ENCODE measurements around the gene NBAS. TPM values are rescaled to one million over a fixed set of nuclear protein-coding genes. Genes with fewer than 3 reads are reported as not detected.

Gene NBAS
- polyA plus RNA-seq, 1 donor from 2014 or later: 31.9 TPM

- no peak for TF ChIP-seq SMC3 (conservative IDR thresholded peaks at IDR 0.05; ENCODE audit: poor library complexity)
- TF ChIP-seq, protein P1, sequence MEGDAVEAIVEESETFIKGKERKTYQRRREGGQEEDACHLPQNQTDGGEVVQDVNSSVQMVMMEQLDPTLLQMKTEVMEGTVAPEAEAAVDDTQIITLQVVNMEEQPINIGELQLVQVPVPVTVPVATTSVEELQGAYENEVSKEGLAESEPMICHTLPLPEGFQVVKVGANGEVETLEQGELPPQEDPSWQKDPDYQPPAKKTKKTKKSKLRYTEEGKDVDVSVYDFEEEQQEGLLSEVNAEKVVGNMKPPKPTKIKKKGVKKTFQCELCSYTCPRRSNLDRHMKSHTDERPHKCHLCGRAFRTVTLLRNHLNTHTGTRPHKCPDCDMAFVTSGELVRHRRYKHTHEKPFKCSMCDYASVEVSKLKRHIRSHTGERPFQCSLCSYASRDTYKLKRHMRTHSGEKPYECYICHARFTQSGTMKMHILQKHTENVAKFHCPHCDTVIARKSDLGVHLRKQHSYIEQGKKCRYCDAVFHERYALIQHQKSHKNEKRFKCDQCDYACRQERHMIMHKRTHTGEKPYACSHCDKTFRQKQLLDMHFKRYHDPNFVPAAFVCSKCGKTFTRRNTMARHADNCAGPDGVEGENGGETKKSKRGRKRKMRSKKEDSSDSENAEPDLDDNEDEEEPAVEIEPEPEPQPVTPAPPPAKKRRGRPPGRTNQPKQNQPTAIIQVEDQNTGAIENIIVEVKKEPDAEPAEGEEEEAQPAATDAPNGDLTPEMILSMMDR (IDR thresholded peaks at IDR 0.05; ENCODE audit: poor library complexity, severe bottlenecking): no peak
- no peak for TF ChIP-seq EZH2 (IDR thresholded peaks at IDR 0.05; ENCODE audit: borderline replicate concordance, insufficient read depth, low read length, poor library complexity, severe bottlenecking)
- Histone ChIP-seq H3K4me2 (ENCODE audit: low read length) (no peak overlapping the region), H3K4me3 (ENCODE audit: low read length) (no peak overlapping the region), H3K36me3 (ENCODE audit: insufficient read depth, low read length) (no peaks in the 10 kb centered on the region), H3K9me3 (ENCODE audit: low read length) (no peaks in the 10 kb centered on the region), H3K27ac (ENCODE audit: low read length) (no peak overlapping the region), H2AFZ (ENCODE audit: low read depth, low read length) (no peak overlapping the region), H3F3A (ENCODE audit: insufficient read depth, low read length, poor library complexity, severe bottlenecking) (no peaks in the 10 kb centered on the region), H3K27me3 (ENCODE audit: insufficient read depth, low read depth, low read length) (no peaks in the 10 kb centered on the region), H3K9me2 (ENCODE audit: insufficient read depth, low read length) (no peaks in the 10 kb centered on the region), H4K20me1 (ENCODE audit: insufficient read depth) (no peaks in the 10 kb centered on the region), H3K79me2 (replicated peaks; ENCODE audit: insufficient read depth, low read length) (no peaks in the 10 kb centered on the region), H3K9ac (ENCODE audit: low read length) (no peak overlapping the region)
Observed at GRCh38 chr2:15388406-15389325, 172.5 kb downstream of the NBAS start.

GRCh38 chr2:15385184-15385583 is 175.9 kb downstream of the NBAS start:
- H3K9ac ChIP-seq (ENCODE audit: low read length): no peak overlapping the region
- no peak overlapping the region for H3K27ac ChIP-seq (ENCODE audit: low read length)
- no peaks in the 10 kb centered on the region for H3K9me2 ChIP-seq (ENCODE audit: insufficient read depth, low read length)
- no peaks in the 10 kb centered on the region for H3K79me2 ChIP-seq (replicated peaks; ENCODE audit: insufficient read depth, low read length)
- no peaks in the 10 kb centered on the region for H3K27me3 ChIP-seq (ENCODE audit: insufficient read depth, low read depth, low read length)
- no peak overlapping the region for H3K4me2 ChIP-seq (ENCODE audit: low read length)
- no peaks in the 10 kb centered on the region for H4K20me1 ChIP-seq (ENCODE audit: insufficient read depth)
- no peak overlapping the region for H2AFZ ChIP-seq (ENCODE audit: low read depth, low read length)
- H3K36me3 ChIP-seq (ENCODE audit: insufficient read depth, low read length): no peaks in the 10 kb centered on the region
- TF ChIP-seq REST (IDR thresholded peaks at IDR 0.05; ENCODE audit: borderline replicate concordance): no peak
- no peaks in the 10 kb centered on the region for H3K9me3 ChIP-seq (ENCODE audit: low read length)
- H3K4me3 ChIP-seq (ENCODE audit: low read length): no peak overlapping the region
- H3F3A ChIP-seq (ENCODE audit: insufficient read depth, low read length, poor library complexity, severe bottlenecking): no peaks in the 10 kb centered on the region

DNA sequence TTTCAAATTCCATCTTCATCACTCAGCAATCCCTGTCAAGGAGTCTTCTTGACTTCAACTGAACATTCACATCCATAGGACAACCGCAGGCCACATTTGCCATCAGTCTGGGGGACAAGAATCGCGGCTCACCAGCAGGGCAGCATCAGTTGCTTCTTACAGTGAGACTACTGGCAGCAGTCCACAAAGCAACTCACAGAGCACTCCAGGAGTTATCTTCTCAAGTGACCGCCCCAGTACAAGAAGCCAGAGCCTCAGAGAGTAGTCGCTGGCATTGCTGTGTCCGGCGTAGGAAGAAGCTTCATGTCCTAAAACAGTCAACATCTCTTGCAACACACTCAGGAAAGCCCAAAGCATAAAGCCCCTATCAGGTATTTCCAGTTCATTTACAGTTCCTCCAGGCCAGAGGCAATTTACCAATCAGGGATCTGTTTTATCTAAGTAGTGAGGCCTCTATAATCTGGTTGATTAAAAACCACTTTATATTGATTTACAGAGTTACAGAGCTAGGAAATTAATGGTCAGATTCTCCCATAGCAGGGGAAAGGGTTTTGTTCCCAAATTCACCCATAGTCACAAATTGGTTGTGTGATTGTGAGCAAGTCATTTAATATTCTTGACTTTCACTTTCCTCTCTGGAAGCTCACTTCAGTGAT is 177.3 kb downstream of the NBAS start:
- H2AFZ ChIP-seq (ENCODE audit: low read depth, low read length): no peak overlapping the region
- H3K27me3 ChIP-seq (ENCODE audit: insufficient read depth, low read depth, low read length): no peaks in the 10 kb centered on the region
- H3K9me2 ChIP-seq (ENCODE audit: insufficient read depth, low read length): no peaks in the 10 kb centered on the region
- H3K27ac ChIP-seq (ENCODE audit: low read length): no peak overlapping the region
- no peaks in the 10 kb centered on the region for H3K36me3 ChIP-seq (ENCODE audit: insufficient read depth, low read length)
- H3F3A ChIP-seq (ENCODE audit: insufficient read depth, low read length, poor library complexity, severe bottlenecking): no peaks in the 10 kb centered on the region
- H4K20me1 ChIP-seq (ENCODE audit: insufficient read depth): no peaks in the 10 kb centered on the region
- no peaks in the 10 kb centered on the region for H3K9me3 ChIP-seq (ENCODE audit: low read length)
- no peak overlapping the region for H3K4me3 ChIP-seq (ENCODE audit: low read length)
- no peak overlapping the region for H3K4me2 ChIP-seq (ENCODE audit: low read length)
- H3K79me2 ChIP-seq (replicated peaks; ENCODE audit: insufficient read depth, low read length): no peaks in the 10 kb centered on the region
- TF ChIP-seq RAD21 (conservative IDR thresholded peaks at IDR 0.05): no peak
- no peak for TF ChIP-seq SMC3 (conservative IDR thresholded peaks at IDR 0.05; ENCODE audit: poor library complexity)
- no peak for TF ChIP-seq EZH2 (IDR thresholded peaks at IDR 0.05; ENCODE audit: borderline replicate concordance, insufficient read depth, low read length, poor library complexity, severe bottlenecking)
- no peak for TF ChIP-seq MXI1 (conservative IDR thresholded peaks at IDR 0.05; ENCODE audit: poor library complexity, severe bottlenecking)
- no peak for TF ChIP-seq EP300 (conservative IDR thresholded peaks at IDR 0.05; ENCODE audit: poor library complexity, severe bottlenecking)
- no peak overlapping the region for H3K9ac ChIP-seq (ENCODE audit: low read length)

Measured in neural cell (in vitro differentiated cells).